Tibial nerve (tissue), 3 donors: ENCODE results near the gene MED26.

Experiments used
- POLR2A ChIP-seq, 2 donors: fragments of 450-650 bp; IDR thresholded peaks; one replicate each; pipeline ENCODE4 v1.6.1; 2017; ENCODE audit warnings: antibody characterized with exemption in 2 of 2, mild to moderate bottlenecking in 2 of 2, moderate library complexity in 2 of 2
- TF ChIP-seq, protein P1 (sequence below), 5 experiments: fragments of 200-600 bp in 3 of 5; fragments of 450-650 bp in 2 of 5; sonication (generic) in 3 of 5; IDR thresholded peaks; one replicate each; pipeline ENCODE4 v1.5.1; 2016 to 2019; ENCODE audit warnings: antibody characterized with exemption in 5 of 5, mild to moderate bottlenecking in 3 of 5, moderate library complexity in 2 of 5

DNA sequence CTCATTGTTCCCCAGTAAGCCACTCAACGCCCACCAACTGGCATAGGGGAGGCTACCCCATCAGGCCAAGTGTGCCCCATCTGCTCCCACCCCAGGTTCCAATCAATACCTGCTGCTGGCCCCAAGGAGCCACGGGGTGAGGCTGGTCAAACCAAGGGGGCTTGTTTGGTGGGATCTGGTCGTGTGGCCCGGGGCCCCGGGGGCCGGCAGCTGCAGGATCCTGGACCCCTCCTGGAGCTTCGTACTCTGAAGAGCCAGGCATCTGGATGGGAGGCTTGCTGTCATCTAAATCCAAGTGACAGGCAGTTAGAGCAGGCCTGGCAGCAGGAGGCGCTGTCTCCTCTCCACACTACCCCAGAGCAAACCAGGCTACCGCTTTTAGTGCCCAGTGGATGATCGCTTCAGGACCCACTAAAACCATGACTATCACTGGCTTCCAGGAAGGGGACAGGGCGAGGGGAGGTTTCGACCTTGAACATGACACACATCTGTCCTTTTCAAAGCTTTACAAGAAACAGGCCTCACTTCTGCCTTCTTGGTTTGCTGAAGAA lies 100.0 kb downstream of the MED26 start:
- TF ChIP-seq POLR2A (IDR thresholded peaks at IDR 0.05), result no peak
- TF ChIP-seq, protein P1, sequence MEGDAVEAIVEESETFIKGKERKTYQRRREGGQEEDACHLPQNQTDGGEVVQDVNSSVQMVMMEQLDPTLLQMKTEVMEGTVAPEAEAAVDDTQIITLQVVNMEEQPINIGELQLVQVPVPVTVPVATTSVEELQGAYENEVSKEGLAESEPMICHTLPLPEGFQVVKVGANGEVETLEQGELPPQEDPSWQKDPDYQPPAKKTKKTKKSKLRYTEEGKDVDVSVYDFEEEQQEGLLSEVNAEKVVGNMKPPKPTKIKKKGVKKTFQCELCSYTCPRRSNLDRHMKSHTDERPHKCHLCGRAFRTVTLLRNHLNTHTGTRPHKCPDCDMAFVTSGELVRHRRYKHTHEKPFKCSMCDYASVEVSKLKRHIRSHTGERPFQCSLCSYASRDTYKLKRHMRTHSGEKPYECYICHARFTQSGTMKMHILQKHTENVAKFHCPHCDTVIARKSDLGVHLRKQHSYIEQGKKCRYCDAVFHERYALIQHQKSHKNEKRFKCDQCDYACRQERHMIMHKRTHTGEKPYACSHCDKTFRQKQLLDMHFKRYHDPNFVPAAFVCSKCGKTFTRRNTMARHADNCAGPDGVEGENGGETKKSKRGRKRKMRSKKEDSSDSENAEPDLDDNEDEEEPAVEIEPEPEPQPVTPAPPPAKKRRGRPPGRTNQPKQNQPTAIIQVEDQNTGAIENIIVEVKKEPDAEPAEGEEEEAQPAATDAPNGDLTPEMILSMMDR (IDR thresholded peaks at IDR 0.05), result no peak
